Caco-2 (cell line): ENCODE measurements around the gene SS18L1. TPM values are rescaled to one million over a fixed set of nuclear protein-coding genes. Genes with fewer than 3 reads are reported as not detected.

Experiments used
- BruUV-seq: library from RNA; stranded (reverse); fragments of 400-500 nt; replicated peaks from 2 replicates; lab custom pipeline; 2021; lab: Mats Ljungman, UMichigan
- CTCF ChIA-PET: fragments of 300-600 bp; sonication (Branson Sonifier 250); formaldehyde crosslinking; loops from one replicate; lab custom pipeline; 2022; ENCODE audit warnings: antibody characterized with exemption; lab: Charles Lee
- POLR2A ChIA-PET: fragments of 300-600 bp; sonication (Branson Sonifier 250); formaldehyde crosslinking; loops from one replicate; lab custom pipeline; 2022; ENCODE audit warnings: antibody characterized with exemption; lab: Charles Lee
- DNase-seq, 2 experiments: peaks; one replicate each; pipeline versions ENCODE4 v3.0.0 to v3.0.0-alpha.2; 2020 to 2022
- H3K27me3 ChIP-seq: replicated peaks from 2 replicates; pipeline ENCODE4 v1.6.0; 2011; ENCODE audit warnings: low read length; ENCODE audit not compliant: control insufficient read depth, insufficient read depth
- H3K36me3 ChIP-seq: 2 replicates; pipeline ENCODE4 v1.5.1; 2011; ENCODE audit warnings: low read length; ENCODE audit not compliant: control insufficient read depth, insufficient read depth
- H3K4me1 ChIP-seq: fragments of 250-450 bp; sonication (Bioruptor Pico); 2 replicates; pipeline ENCODE4 v1.5.1; 2020; ENCODE audit warnings: mild to moderate bottlenecking
- H3K4me3 ChIP-seq: 2 replicates; pipeline ENCODE4 v1.5.1; 2011; ENCODE audit warnings: low read depth, mild to moderate bottlenecking, control low read depth, low read length
- H3K9me3 ChIP-seq: fragments of 250-450 bp; sonication (Bioruptor Pico); 2 replicates; pipeline ENCODE4 v1.5.1; 2020; ENCODE audit warnings: mild to moderate bottlenecking, moderate library complexity
- H3K27ac Mint-ChIP-seq: one replicate; pipeline ENCODE4 v1.8.0; 2022; ENCODE audit warnings: mixed read lengths; ENCODE audit not compliant: unreplicated experiment
- H3K27me3 Mint-ChIP-seq: one replicate; pipeline ENCODE4 v1.8.0; 2022; ENCODE audit warnings: mixed read lengths; ENCODE audit not compliant: insufficient read depth, unreplicated experiment
- H3K36me3 Mint-ChIP-seq: one replicate; pipeline ENCODE4 v1.8.0; 2022; ENCODE audit warnings: mild to moderate bottlenecking, mixed read lengths; ENCODE audit not compliant: insufficient read depth, unreplicated experiment
- H3K4me1 Mint-ChIP-seq: one replicate; pipeline ENCODE4 v1.8.0; 2022; ENCODE audit warnings: low read depth, mixed read lengths; ENCODE audit not compliant: unreplicated experiment
- H3K4me3 Mint-ChIP-seq: one replicate; pipeline ENCODE4 v1.8.0; 2022; ENCODE audit warnings: mild to moderate bottlenecking, moderate library complexity, mixed read lengths; ENCODE audit not compliant: unreplicated experiment
- H3K9me3 Mint-ChIP-seq: one replicate; pipeline ENCODE4 v1.8.0; 2022; ENCODE audit warnings: mixed read lengths; ENCODE audit not compliant: unreplicated experiment
- intact Hi-C: fragments of 100-400 bp; cut with micrococcal nuclease; formaldehyde crosslinking; loops from one replicate; pipeline ENCODE4 v1.10.0; 2022; ENCODE audit not compliant: unreplicated experiment
- total RNA-seq: library from RNA; stranded (reverse); gene quantifications from 2 replicates; pipeline ENCODE4 v1.2.3, GENCODE V29; 2022
- TF ChIP-seq, protein P1 (sequence below), 2 experiments: fragments of 200-600 bp in 1 of 2; IDR thresholded peaks; 1 replicate in 1 of 2; 2 replicates in 1 of 2; pipeline versions ENCODE4 v1.5.1 to v1.8.0; 2011 to 2022; ENCODE audit warnings: antibody characterized with exemption in 1 of 2, control low read depth in 1 of 2, inconsistent platforms in 1 of 2, low read depth in 1 of 2, low read length in 1 of 2, mild to moderate bottlenecking in 1 of 2, moderate library complexity in 1 of 2; ENCODE audit not compliant: insufficient read depth in 1 of 2, severe bottlenecking in 1 of 2, unreplicated experiment in 1 of 2

SS18L1 gene
- total RNA-seq, 1 experiment from 2014 or later = 46.4 TPM

DNA sequence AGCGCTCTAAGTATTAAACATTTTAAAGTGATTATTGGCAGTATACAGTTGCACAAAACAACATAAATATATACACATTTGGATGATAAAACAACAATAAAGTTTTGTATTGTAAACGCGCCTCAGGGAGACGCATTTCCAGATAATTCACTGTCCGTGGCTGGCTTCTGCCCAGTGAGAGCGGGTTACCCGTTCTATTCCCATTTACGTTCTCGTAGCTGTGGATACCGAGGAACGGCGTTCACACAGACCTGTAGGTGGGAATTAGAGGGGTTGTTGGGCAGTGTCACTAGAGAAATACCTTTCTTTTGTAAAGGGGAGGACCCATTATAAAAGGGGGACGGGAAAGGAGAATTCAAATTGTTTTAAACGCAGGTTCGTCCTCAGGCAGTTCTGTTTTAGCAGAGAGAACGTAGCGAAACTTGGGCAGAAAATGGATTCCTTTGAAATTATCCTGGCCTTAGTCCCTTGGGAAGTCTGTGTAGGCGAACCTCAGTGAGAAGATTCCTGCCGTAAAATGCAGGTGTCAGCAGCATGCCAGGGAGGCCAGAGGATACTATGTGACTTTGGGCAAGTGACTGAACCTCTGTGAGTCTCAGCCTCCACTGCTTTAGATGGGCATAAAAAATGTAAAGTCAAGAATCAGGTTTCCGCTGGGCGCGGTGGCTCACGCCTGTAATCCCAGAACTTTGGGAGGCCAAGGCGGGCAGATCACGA lies 40.0 kb downstream of the SS18L1 start:
- DNase-seq = no peak
- Histone ChIP-seq H3K9me3 (no peaks in the 10 kb centered on the region), H3K4me1 (peaks cover 26% of the 10 kb centered on the region), H3K4me3 (peak overlapping the region; percentile 80), H3K36me3 (no peaks in the 10 kb centered on the region), H3K27me3 (no peaks in the 10 kb centered on the region)
- Mint-ChIP-seq H3K4me1 (peaks cover 33% of the 10 kb centered on the region), H3K27ac (peak overlapping the region; percentile 99), H3K27me3 (no peaks in the 10 kb centered on the region), H3K4me3 (peak overlapping the region; percentile 96), H3K9me3 (no peaks in the 10 kb centered on the region), H3K36me3 (peaks cover 58% of the 10 kb centered on the region)
- TSS peak; percentile 77 for BruUV-seq
- ChIA-PET POLR2A (interaction anchor here (0.7 kb wide), 1 partner anchor 39 kb away, joined by 3 read pairs; no protein-coding TSS in a partner anchor), CTCF (no interaction called here)
- TF ChIP-seq, protein P1, sequence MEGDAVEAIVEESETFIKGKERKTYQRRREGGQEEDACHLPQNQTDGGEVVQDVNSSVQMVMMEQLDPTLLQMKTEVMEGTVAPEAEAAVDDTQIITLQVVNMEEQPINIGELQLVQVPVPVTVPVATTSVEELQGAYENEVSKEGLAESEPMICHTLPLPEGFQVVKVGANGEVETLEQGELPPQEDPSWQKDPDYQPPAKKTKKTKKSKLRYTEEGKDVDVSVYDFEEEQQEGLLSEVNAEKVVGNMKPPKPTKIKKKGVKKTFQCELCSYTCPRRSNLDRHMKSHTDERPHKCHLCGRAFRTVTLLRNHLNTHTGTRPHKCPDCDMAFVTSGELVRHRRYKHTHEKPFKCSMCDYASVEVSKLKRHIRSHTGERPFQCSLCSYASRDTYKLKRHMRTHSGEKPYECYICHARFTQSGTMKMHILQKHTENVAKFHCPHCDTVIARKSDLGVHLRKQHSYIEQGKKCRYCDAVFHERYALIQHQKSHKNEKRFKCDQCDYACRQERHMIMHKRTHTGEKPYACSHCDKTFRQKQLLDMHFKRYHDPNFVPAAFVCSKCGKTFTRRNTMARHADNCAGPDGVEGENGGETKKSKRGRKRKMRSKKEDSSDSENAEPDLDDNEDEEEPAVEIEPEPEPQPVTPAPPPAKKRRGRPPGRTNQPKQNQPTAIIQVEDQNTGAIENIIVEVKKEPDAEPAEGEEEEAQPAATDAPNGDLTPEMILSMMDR (IDR thresholded peaks at IDR 0.05; ENCODE audit: insufficient read depth in 1 of 2, low read depth in 1 of 2, low read length in 1 of 2, severe bottlenecking in 1 of 2, unreplicated experiment in 1 of 2) = no peak
- intact Hi-C loops = loop anchor here (2.0 kb wide), 1 partner anchor 55 kb away; the partner anchor contains the start of gene OSBPL2

DNA sequence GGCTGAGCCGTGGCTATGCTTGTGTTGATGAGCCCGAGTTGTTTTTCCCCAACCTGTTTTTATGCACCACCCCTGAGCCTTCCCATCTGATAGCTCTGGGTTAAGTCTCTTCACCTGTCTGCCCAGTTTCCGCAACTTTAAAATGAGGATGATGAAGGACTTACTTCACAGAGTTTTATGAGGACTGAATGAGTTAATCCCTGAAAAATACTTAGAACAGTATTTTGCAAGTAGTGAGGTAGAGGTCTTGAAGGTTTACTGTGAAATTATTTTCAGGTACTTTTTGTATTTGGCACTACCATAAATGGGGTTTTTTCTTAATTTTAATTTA lies 42.5 kb downstream of the SS18L1 start:
- TF ChIP-seq, protein P1 (IDR thresholded peaks at IDR 0.05; ENCODE audit: insufficient read depth in 1 of 2, low read depth in 1 of 2, low read length in 1 of 2, severe bottlenecking in 1 of 2, unreplicated experiment in 1 of 2) = no peak
- no peak overlapping the region for H3K27ac Mint-ChIP-seq
- H3K4me3 Mint-ChIP-seq = no peak overlapping the region
- no peak for DNase-seq
- H3K36me3 ChIP-seq = no peaks in the 10 kb centered on the region; the same call in 1 of the 2 replicates
- peaks cover 64% of the 10 kb centered on the region for H3K36me3 Mint-ChIP-seq
- H3K27me3 Mint-ChIP-seq = no peaks in the 10 kb centered on the region
- intact Hi-C loops = no loop called here
- CTCF ChIA-PET = no interaction called here
- H3K4me1 Mint-ChIP-seq = peaks cover 33% of the 10 kb centered on the region
- no peaks in the 10 kb centered on the region for H3K9me3 Mint-ChIP-seq
- H3K4me3 ChIP-seq = no peak overlapping the region
- no peaks in the 10 kb centered on the region for H3K9me3 ChIP-seq
- no peaks in the 10 kb centered on the region for H3K27me3 ChIP-seq
- peaks cover 26% of the 10 kb centered on the region for H3K4me1 ChIP-seq
- BruUV-seq = no TSS peak
- POLR2A ChIA-PET = no interaction called here

DNA sequence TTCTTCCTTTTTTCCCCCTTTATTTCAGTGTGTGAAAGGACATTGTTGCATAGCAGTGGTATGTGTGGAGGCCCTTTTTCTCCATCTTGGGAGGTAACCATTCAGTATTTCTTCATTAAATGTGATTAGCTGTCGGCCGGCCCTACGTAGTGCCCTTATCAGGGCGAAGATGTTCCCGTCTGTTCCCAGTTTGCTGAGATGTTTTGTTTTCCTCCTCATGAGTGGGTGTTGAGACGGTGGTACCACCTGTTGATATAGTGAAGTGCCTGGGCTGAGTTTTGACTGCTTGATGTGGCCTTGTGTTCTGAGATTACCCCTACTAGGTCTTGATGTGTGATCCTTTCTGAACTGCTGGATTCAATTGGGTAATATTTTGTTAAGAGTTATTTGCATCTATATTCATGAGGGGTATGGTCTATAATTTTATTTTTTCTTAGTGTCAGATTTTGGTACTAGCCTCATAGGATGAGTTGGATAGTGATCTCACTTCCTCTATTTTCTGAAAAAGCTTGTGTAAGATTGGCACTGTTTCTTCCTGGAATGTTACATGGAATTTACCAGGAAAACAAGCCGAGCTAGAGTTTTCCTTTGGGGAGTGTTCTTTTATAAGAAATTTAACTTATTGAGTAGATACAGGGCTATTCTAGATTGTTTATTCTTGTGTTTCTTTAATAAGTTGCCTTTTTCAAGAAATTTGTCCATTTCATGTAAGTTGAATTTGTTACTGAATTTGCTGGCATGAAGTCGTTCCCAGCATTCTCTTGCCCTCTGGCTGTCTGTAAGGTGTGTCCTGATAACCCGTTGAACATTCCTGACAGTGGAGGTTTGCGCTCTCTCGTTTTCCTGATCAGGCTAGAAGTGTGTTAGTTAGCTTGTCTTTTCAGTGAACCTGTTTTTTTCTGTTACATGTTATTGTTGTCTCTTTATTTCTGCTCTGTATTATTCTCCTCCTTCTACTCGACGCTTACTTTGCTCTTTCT lies 43.6 kb downstream of the SS18L1 start:
- DNase-seq = peak in 1 of 2 experiments; percentile 49
- Histone ChIP-seq H3K4me3 (no peak overlapping the region), H3K9me3 (no peaks in the 10 kb centered on the region), H3K36me3 (no peaks in the 10 kb centered on the region; the same call in 1 of the 2 replicates), H3K4me1 (peaks cover 22% of the 10 kb centered on the region), H3K27me3 (no peaks in the 10 kb centered on the region)
- Mint-ChIP-seq H3K4me3 (peak overlapping the region; percentile 2), H3K9me3 (no peaks in the 10 kb centered on the region), H3K4me1 (peaks cover 25% of the 10 kb centered on the region), H3K36me3 (peaks cover 54% of the 10 kb centered on the region), H3K27ac (peak overlapping the region; percentile 33), H3K27me3 (no peaks in the 10 kb centered on the region)
- intact Hi-C loops = no loop called here
- CTCF ChIA-PET = interaction anchor here (0.7 to 1.4 kb wide), 2 partner anchors 51 to 176 kb away, joined by 3 to 4 read pairs; no protein-coding TSS in a partner anchor
- TF ChIP-seq, protein P1 (IDR thresholded peaks at IDR 0.05; ENCODE audit: insufficient read depth in 1 of 2, low read depth in 1 of 2, low read length in 1 of 2, severe bottlenecking in 1 of 2, unreplicated experiment in 1 of 2) = no peak
- BruUV-seq = no TSS peak
- POLR2A ChIA-PET = interaction anchor here (0.7 kb wide), 1 partner anchor 12 kb away, joined by 7 read pairs; no protein-coding TSS in a partner anchor
